SK-N-SH (cell line): ENCODE measurements around the gene ERCC8. TPM values are rescaled to one million over a fixed set of nuclear protein-coding genes. Genes with fewer than 3 reads are reported as not detected.
A peak's percentile ranks its signal among the peaks of the same experiment; 100 is the strongest.

ENCODE experiments used
- CTCF ChIA-PET: fragments of 300-600, 350-600 bp; formaldehyde crosslinking; extraction: SDS; loops from one replicate; lab custom pipeline; 2021; lab: Yijun Ruan, JAX
- POLR2A ChIA-PET: fragments of 350-600 bp; sonication (Branson Sonifier 250); formaldehyde crosslinking; extraction: SDS; loops from one replicate; lab custom pipeline; 2020; ENCODE audit warnings: antibody characterized with exemption, inconsistent platforms; lab: Yijun Ruan, JAX
- DNase-seq: peaks from one replicate; pipeline ENCODE4 v3.0.0; 2012
- H2AFZ ChIP-seq: fragments of 200-600 bp; sonication (generic); 2 replicates; pipeline ENCODE4 v1.8.1; 2016; ENCODE audit warnings: antibody characterized with exemption, mild to moderate bottlenecking, low read depth
- H3F3A ChIP-seq: fragments of 200-600 bp; sonication (generic); replicated peaks from 2 replicates; pipeline ENCODE3; 2016; ENCODE audit warnings: antibody characterized with exemption, mild to moderate bottlenecking; ENCODE audit not compliant: insufficient read depth
- H3K27ac ChIP-seq, 2 experiments: fragments of 200-500 bp in 1 of 2; fragments of 200-600 bp in 1 of 2; sonication (Bioruptor generic) in 1 of 2; sonication (generic), shearing (Covaris generic) in 1 of 2; 2 replicates each; pipeline versions ENCODE4 v1.5.1 to v1.6.1; 2014 to 2016; ENCODE audit warnings: low read depth in 2 of 2, inconsistent platforms in 1 of 2, low read length in 1 of 2, mild to moderate bottlenecking in 1 of 2, mixed read lengths in 1 of 2
- H3K27me3 ChIP-seq: fragments of 200-600 bp; sonication (generic), shearing (Covaris generic); 2 replicates; pipeline ENCODE4 v1.6.1; 2016; ENCODE audit warnings: mixed run types; ENCODE audit not compliant: insufficient read depth
- H3K36me3 ChIP-seq, 2 experiments: fragments of 200-500 bp in 1 of 2; fragments of 200-600 bp in 1 of 2; sonication (Bioruptor generic) in 1 of 2; sonication (generic) in 1 of 2; replicated peaks in 1 of 2; 2 replicates each; pipeline versions ENCODE3 to v1.5.1; 2014 to 2016; ENCODE audit warnings: low read length in 1 of 2, mild to moderate bottlenecking in 1 of 2; ENCODE audit not compliant: insufficient read depth in 2 of 2, control insufficient read depth in 1 of 2
- H3K4me1 ChIP-seq, 2 experiments: fragments of 200-500 bp in 1 of 2; fragments of 200-600 bp in 1 of 2; sonication (Bioruptor generic) in 1 of 2; sonication (generic), shearing (Covaris generic) in 1 of 2; 2 replicates each; pipeline versions ENCODE4 v1.5.1 to v1.6.1; 2014 to 2016; ENCODE audit warnings: low read depth in 1 of 2, low read length in 1 of 2, mixed run types in 1 of 2; ENCODE audit not compliant: insufficient read depth in 2 of 2, control insufficient read depth in 1 of 2
- H3K4me2 ChIP-seq: fragments of 200-600 bp; sonication (generic), shearing (Covaris generic); 2 replicates; pipeline ENCODE4 v1.6.1; 2017; ENCODE audit warnings: mixed run types
- H3K4me3 ChIP-seq, 2 experiments: fragments of 200-500 bp in 1 of 2; fragments of 200-600 bp in 1 of 2; sonication (Bioruptor generic) in 1 of 2; sonication (generic), shearing (Covaris generic) in 1 of 2; 2 replicates each; pipeline versions ENCODE4 v1.5.1 to v1.8.1; 2014 to 2016; ENCODE audit warnings: low read depth in 2 of 2, inconsistent platforms in 1 of 2, low read length in 1 of 2, mild to moderate bottlenecking in 1 of 2, mixed read lengths in 1 of 2, moderate library complexity in 1 of 2
- H3K79me2 ChIP-seq: fragments of 200-600 bp; sonication (generic); 2 replicates; pipeline ENCODE4 v1.8.1; 2017; ENCODE audit warnings: mild to moderate bottlenecking; ENCODE audit not compliant: insufficient read depth
- H3K9ac ChIP-seq: fragments of 200-600 bp; sonication (generic); 2 replicates; pipeline ENCODE4 v1.6.1; 2017; ENCODE audit warnings: mixed run types
- H3K9me2 ChIP-seq: fragments of 200-600 bp; sonication (generic); 2 replicates; pipeline ENCODE4 v1.6.1; 2017; ENCODE audit warnings: mixed run types
- H3K9me3 ChIP-seq: fragments of 200-600 bp; sonication (generic); 2 replicates; pipeline ENCODE4 v1.6.1; 2017; ENCODE audit warnings: mixed run types, mild to moderate bottlenecking, moderate library complexity
- H4K20me1 ChIP-seq: fragments of 200-600 bp; sonication (generic); 2 replicates; pipeline ENCODE4 v1.6.1; 2017; ENCODE audit warnings: mild to moderate bottlenecking, mixed run types; ENCODE audit not compliant: insufficient read depth
- CTCF ChIP-seq: fragments of 200-600 bp; sonication (generic); IDR thresholded peaks from 2 replicates; pipeline ENCODE4 v1.6.1; 2017; ENCODE audit warnings: antibody characterized with exemption, mild to moderate bottlenecking, moderate library complexity
- EP300 ChIP-seq, 2 experiments: IDR thresholded peaks; 2 replicates each; pipeline versions ENCODE4 v1.4.0 to v1.6.1; 2012; ENCODE audit warnings: borderline replicate concordance in 1 of 2, low read depth in 1 of 2, low read length in 1 of 2
- GABPA ChIP-seq: IDR thresholded peaks from 2 replicates; pipeline ENCODE4 v1.4.0; 2012; ENCODE audit warnings: low read depth, mild to moderate bottlenecking
- NRF1 ChIP-seq: IDR thresholded peaks from 2 replicates; pipeline ENCODE4 v1.6.1; 2012; ENCODE audit warnings: low read depth, mild to moderate bottlenecking, low read length
- PBX3 ChIP-seq: IDR thresholded peaks from 2 replicates; pipeline ENCODE4; 2012
- RAD21 ChIP-seq: IDR thresholded peaks from 2 replicates; pipeline ENCODE4 v1.6.1; 2012; ENCODE audit warnings: mild to moderate bottlenecking, low read length
- WGBS: methylation state at CpG from one replicate; pipeline ENCODE4 v1.1.6; 2017; ENCODE audit warnings: low lambda C conversion rate; 5-methylcytosine and 5-hydroxymethylcytosine counted together
- polyA plus RNA-seq, 3 experiments: library from polyadenylated mRNA; depleted of rRNA; stranded (reverse); fragments of >200 nt; gene quantifications; 2 replicates each; pipeline ENCODE4 v1.2.3, GENCODE V29; 2012

Gene ERCC8
- polyA plus RNA-seq, 1 of the 3 experiments (the other 2 are of a cell fraction) = 11.6 TPM

- peak overlapping the region in 1 of 2 experiments; percentile 12; a peak in 1 of 4 replicates for H3K27ac ChIP-seq
- no peaks in the 10 kb centered on the region for H4K20me1 ChIP-seq
- no peaks in the 10 kb centered on the region for H3K27me3 ChIP-seq
- peak; percentile 14 for DNase-seq
- H3F3A ChIP-seq = no peaks in the 10 kb centered on the region
- H3K4me1 ChIP-seq = peaks cover 6 to 7% of the 10 kb centered on the region in 2 experiments; a peak in 3 of 4 replicates
- no peak overlapping the region for H3K4me3 ChIP-seq
- H3K4me2 ChIP-seq = no peak overlapping the region
- H3K9me3 ChIP-seq = 0 out of 2 replicates have a peak, but pooled peaks cover 3% of the 10 kb centered on the region
- peak; percentile 62 for TF ChIP-seq CTCF
- no peak for TF ChIP-seq NRF1
- peak; percentile 59 for TF ChIP-seq RAD21
- TF ChIP-seq EP300 (IDR thresholded peaks at IDR 0.05; ENCODE audit: borderline replicate concordance in 1 of 2, low read depth in 1 of 2, low read length in 1 of 2) = no peak
- TF ChIP-seq GABPA = no peak
- no peak for TF ChIP-seq PBX3
- no peak overlapping the region for H2AFZ ChIP-seq
- ChIA-PET POLR2A (no interaction called here), CTCF (interaction anchor here (0.6 to 3.2 kb wide), 38 partner anchors 9 to 1346 kb away, joined by 3 to 22 read pairs (median 4); partner anchors contain the start of genes DEPDC1B, KIF2A and ZSWIM6)
- no peaks in the 10 kb centered on the region for H3K36me3 ChIP-seq
- no peaks in the 10 kb centered on the region for H3K9me2 ChIP-seq
- H3K9ac ChIP-seq = no peak overlapping the region
- H3K79me2 ChIP-seq = peaks cover 55% of the 10 kb centered on the region; the same call in 1 of the 2 replicates
Measured at GRCh38 chr5:60959156-60959555, 14.3 kb upstream of the ERCC8 start.

GRCh38 chr5:60958712-60959111 is 13.8 kb upstream of the ERCC8 start:
- Histone ChIP-seq H3F3A (no peaks in the 10 kb centered on the region), H3K9me3 (0 out of 2 replicates have a peak, but pooled peaks cover 3% of the 10 kb centered on the region), H3K4me1 (peaks cover 6 to 7% of the 10 kb centered on the region in 2 experiments; a peak in 3 of 4 replicates), H3K4me2 (no peak overlapping the region), H3K79me2 (peaks cover 59% of the 10 kb centered on the region; the same call in 1 of the 2 replicates), H4K20me1 (no peaks in the 10 kb centered on the region), H2AFZ (no peak overlapping the region), H3K4me3 (no peak overlapping the region), H3K9ac (no peak overlapping the region), H3K9me2 (no peaks in the 10 kb centered on the region), H3K27ac (no peak overlapping the region; a peak in 1 of 4 replicates), H3K27me3 (no peaks in the 10 kb centered on the region)
- ChIA-PET CTCF (interaction anchor here (0.7 to 3.2 kb wide), 34 partner anchors 8 to 1347 kb away, joined by 3 to 22 read pairs (median 3); partner anchors contain the start of genes DEPDC1B, KIF2A and ZSWIM6), POLR2A (no interaction called here)
- WGBS = 99% methylated on average over 2 of the region's 2 CpGs
- no peak for TF ChIP-seq CTCF
- TF ChIP-seq, all 33 proteins: peak for 0
- no peaks in the 10 kb centered on the region for H3K36me3 ChIP-seq
- DNase-seq = no peak
